CD4-positive, alpha-beta memory T cell (primary cell): Measurements from ENCODE around the gene HELQ. TPM values are rescaled to one million over a fixed set of nuclear protein-coding genes. Genes with fewer than 3 reads are reported as not detected.

Experiments used
- CTCF ChIA-PET: fragments of 350-600 bp; sonication (Branson Sonifier 250); formaldehyde crosslinking; loops from one replicate; lab custom pipeline; 2021; ENCODE audit warnings: inconsistent platforms; ENCODE audit not compliant: partially characterized antibody; lab: Charles Lee
- POLR2A ChIA-PET: fragments of 350-600 bp; sonication (Branson Sonifier 250); formaldehyde crosslinking; loops from one replicate; lab custom pipeline; 2021; ENCODE audit not compliant: partially characterized antibody; lab: Charles Lee
- DNase-seq, 5 donors: peaks; one replicate each; pipeline versions ENCODE4 v3.0.0 to v3.0.0-alpha.2; 2020 to 2022; ENCODE audit warnings: mixed read lengths in 1 of 5
- H3K27ac ChIP-seq: one replicate; pipeline ENCODE4 v1.7.0; 2013; ENCODE audit warnings: low read depth, low read length
- H3K27me3 ChIP-seq: 2 replicates; pipeline ENCODE4 v1.7.0; 2013; ENCODE audit warnings: mild to moderate bottlenecking, low read length, moderate library complexity; ENCODE audit not compliant: insufficient read depth
- H3K36me3 ChIP-seq: 2 replicates; pipeline ENCODE4 v1.7.0; 2013; ENCODE audit warnings: mild to moderate bottlenecking, low read length, moderate library complexity; ENCODE audit not compliant: insufficient read depth
- H3K4me1 ChIP-seq: 2 replicates; pipeline ENCODE4 v1.7.0; 2013; ENCODE audit warnings: mild to moderate bottlenecking, low read length, moderate library complexity; ENCODE audit not compliant: insufficient read depth
- H3K4me3 ChIP-seq, 2 donors: one replicate each; pipeline ENCODE4 v1.7.0; 2013; ENCODE audit warnings: low read length in 2 of 2, mild to moderate bottlenecking in 1 of 2
- H3K9me3 ChIP-seq, 2 donors: one replicate each; pipeline ENCODE4 v1.7.0; 2013; ENCODE audit warnings: low read length in 2 of 2, control low read depth in 1 of 2; ENCODE audit not compliant: control insufficient read depth in 1 of 2
- H3K27ac Mint-ChIP-seq, 7 donors: one replicate each; pipeline ENCODE4 v1.8.0; 2020 to 2021; ENCODE audit warnings: mixed read lengths in 7 of 7, mild to moderate bottlenecking in 6 of 7, inconsistent platforms in 3 of 7, moderate library complexity in 3 of 7
- H3K27me3 Mint-ChIP-seq, 2 donors: one replicate each; pipeline ENCODE4 v1.8.0; 2020 to 2021; ENCODE audit warnings: mixed read lengths in 2 of 2
- H3K36me3 Mint-ChIP-seq, 2 donors: one replicate each; pipeline ENCODE4 v1.8.0; 2020 to 2021; ENCODE audit warnings: mixed read lengths in 2 of 2, inconsistent platforms in 1 of 2, mild to moderate bottlenecking in 1 of 2
- H3K4me1 Mint-ChIP-seq, 4 donors: one replicate each; pipeline ENCODE4 v1.8.0; 2020 to 2021; ENCODE audit warnings: mixed read lengths in 4 of 4, mild to moderate bottlenecking in 1 of 4
- H3K4me3 Mint-ChIP-seq, 8 donors: one replicate each; pipeline ENCODE4 v1.8.0; 2020 to 2021; ENCODE audit warnings: mixed read lengths in 8 of 8, mild to moderate bottlenecking in 7 of 8, moderate library complexity in 6 of 8, inconsistent platforms in 3 of 8
- H3K9me3 Mint-ChIP-seq, 8 donors: one replicate each; pipeline ENCODE4 v1.8.0; 2020 to 2021; ENCODE audit warnings: mixed read lengths in 8 of 8, mild to moderate bottlenecking in 5 of 8, inconsistent platforms in 3 of 8, moderate library complexity in 1 of 8
- intact Hi-C: fragments of 100-400 bp; cut with micrococcal nuclease; formaldehyde crosslinking; loops from one replicate; pipeline ENCODE4 v1.15.1; 2023
- polyA plus RNA-seq, 2 donors: library from polyadenylated mRNA; unstranded; fragments of 300-500 nt; fragmentation: Illumina TruSeq; gene quantifications; one replicate each; pipeline ENCODE4 v1.2.3, GENCODE V29; 2021
- total RNA-seq, 2 experiments: library from RNA; stranded (reverse); gene quantifications; one replicate each; pipeline ENCODE4 v1.2.3, GENCODE V29; 2021

Gene HELQ
- total and polyA plus RNA-seq, 4 experiments from 2014 or later = 17.5 to 49.0 (median 36.0) TPM

DNA sequence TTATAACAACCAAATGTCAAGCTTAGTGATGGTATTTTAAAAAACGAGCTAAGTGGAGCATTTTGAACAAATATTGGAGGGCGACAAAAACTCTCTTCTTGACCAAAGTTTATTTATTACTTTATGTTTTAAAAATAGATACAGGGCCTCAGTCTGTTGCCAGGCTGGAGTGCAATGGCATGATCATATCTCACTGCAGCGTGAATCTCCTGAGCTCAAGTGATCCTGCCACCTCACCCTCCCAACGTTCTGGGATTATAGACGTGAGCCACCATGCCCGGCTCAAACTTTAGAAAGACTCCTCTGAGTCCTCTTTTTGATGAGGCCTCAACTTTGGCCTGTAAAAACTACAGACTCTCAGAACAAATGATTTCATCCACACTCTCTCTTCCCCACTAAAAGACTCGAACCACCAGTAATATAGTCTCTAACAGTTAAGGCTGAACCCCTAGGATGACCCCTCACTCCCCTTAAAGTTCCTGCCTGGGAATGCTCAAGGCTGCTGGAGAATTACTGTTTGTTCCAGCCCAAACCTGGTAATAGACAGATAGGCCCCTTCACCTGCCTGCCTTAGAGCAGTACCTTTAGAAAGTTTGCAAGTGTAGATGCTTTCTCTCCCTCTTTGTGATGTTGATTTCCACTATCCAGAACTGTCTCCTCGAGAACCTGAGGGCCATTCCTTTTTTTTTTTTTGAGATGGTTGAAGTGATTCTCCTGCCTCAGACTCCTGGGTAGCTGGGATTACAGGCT lies 65.7 kb downstream of the HELQ start:
- CTCF ChIA-PET = interaction anchor here (2.2 kb wide), 1 partner anchor 11 kb away, joined by 7 read pairs; no protein-coding TSS in a partner anchor
- POLR2A ChIA-PET = no interaction called here
- intact Hi-C loops = no loop called here

DNA sequence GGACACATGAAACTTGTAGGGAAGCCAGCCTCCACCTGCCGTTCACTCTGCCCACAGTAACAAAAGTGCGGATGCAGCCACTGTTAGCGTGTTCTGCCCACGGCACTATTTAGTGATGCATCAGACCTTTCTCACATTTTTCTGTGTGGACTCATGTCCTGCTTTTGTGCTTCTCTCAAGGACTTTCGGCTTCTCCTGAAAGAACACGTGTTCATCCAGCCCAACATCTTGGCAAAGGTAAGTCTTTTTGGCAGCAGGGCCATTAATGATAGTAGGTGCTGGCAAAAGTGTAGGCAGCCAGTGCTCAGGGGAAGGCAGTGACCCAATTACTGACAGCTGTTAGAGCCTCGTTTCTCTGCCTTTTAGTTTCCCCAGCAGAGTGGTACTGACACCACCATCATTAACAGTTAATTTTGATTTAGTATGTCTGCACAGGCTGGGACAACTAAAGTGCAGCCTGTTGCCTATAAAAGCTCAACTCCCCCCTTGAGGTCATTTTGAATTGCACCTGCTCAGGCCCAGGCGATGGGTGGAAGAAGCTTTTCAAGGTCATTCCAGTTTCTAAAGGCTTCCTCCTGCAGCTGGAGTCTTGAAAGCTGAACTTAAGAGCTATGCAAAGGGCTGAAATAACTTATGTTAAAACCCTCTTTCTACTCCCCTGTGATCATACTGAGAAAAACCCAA lies 66.4 kb downstream of the HELQ start:
- peak overlapping the region in 1 of 7 donors; percentile 29 for H3K27ac Mint-ChIP-seq
- no peaks in the 10 kb centered on the region for H3K27me3 Mint-ChIP-seq
- Histone ChIP-seq H3K4me1 (peaks cover 13% of the 10 kb centered on the region), H3K27ac (no peak overlapping the region), H3K27me3 (no peaks in the 10 kb centered on the region), H3K9me3 (no peaks in the 10 kb centered on the region), H3K36me3 (no peaks in the 10 kb centered on the region), H3K4me3 (no peak overlapping the region)
- peaks cover 6 to 14% (median 10%) of the 10 kb centered on the region in 4 donors for H3K4me1 Mint-ChIP-seq
- H3K36me3 Mint-ChIP-seq = no peaks in the 10 kb centered on the region
- ChIA-PET CTCF (interaction anchor here (0.9 to 2.2 kb wide), 2 partner anchors 10 to 64 kb away, joined by 3 to 7 read pairs; no protein-coding TSS in a partner anchor), POLR2A (interaction anchor here (1.1 kb wide), 1 partner anchor 66 kb away, joined by 5 read pairs; the partner anchor contains the start of genes HELQ and MRPS18C)
- no peak for DNase-seq
- peaks cover 0 to 2% (median 0%) of the 10 kb centered on the region in 8 donors for H3K9me3 Mint-ChIP-seq
- H3K4me3 Mint-ChIP-seq = no peak overlapping the region
- intact Hi-C loops = no loop called here

More for the DNA sequence above, 65.7 kb downstream of the HELQ start:
- Histone ChIP-seq H3K27me3 (no peaks in the 10 kb centered on the region), H3K27ac (no peak overlapping the region), H3K4me1 (peaks cover 13% of the 10 kb centered on the region), H3K36me3 (no peaks in the 10 kb centered on the region), H3K4me3 (no peak overlapping the region), H3K9me3 (no peaks in the 10 kb centered on the region)
- Mint-ChIP-seq H3K27me3 (no peaks in the 10 kb centered on the region), H3K4me1 (peaks cover 6 to 14% (median 10%) of the 10 kb centered on the region in 4 donors), H3K4me3 (no peak overlapping the region), H3K36me3 (no peaks in the 10 kb centered on the region), H3K9me3 (peaks cover 0 to 2% (median 0%) of the 10 kb centered on the region in 8 donors), H3K27ac (no peak overlapping the region)
- no peak for DNase-seq

- ChIA-PET CTCF (interaction anchor here (0.9 to 2.2 kb wide), 3 partner anchors 9 to 65 kb away, joined by 3 to 7 read pairs (median 3); no protein-coding TSS in a partner anchor), POLR2A (interaction anchor here (1.1 kb wide), 1 partner anchor 67 kb away, joined by 5 read pairs; the partner anchor contains the start of genes HELQ and MRPS18C)
- Mint-ChIP-seq H3K9me3 (peaks cover 0 to 2% (median 0%) of the 10 kb centered on the region in 8 donors), H3K36me3 (no peaks in the 10 kb centered on the region), H3K27ac (peak overlapping the region in 2 of 7 donors; percentile 25 to 62), H3K4me1 (peaks cover 6 to 14% (median 10%) of the 10 kb centered on the region in 4 donors), H3K27me3 (no peaks in the 10 kb centered on the region), H3K4me3 (peak overlapping the region in 1 of 8 donors; percentile 31)
- no peaks in the 10 kb centered on the region for H3K36me3 ChIP-seq
- intact Hi-C loops = no loop called here
- H3K27me3 ChIP-seq = no peaks in the 10 kb centered on the region
- no peak overlapping the region for H3K4me3 ChIP-seq
- H3K4me1 ChIP-seq = peaks cover 13% of the 10 kb centered on the region
- H3K9me3 ChIP-seq = no peaks in the 10 kb centered on the region
- DNase-seq = peak in 4 of 5 donors; percentile 11 to 30 (median 26)
- no peak overlapping the region for H3K27ac ChIP-seq
Measured at GRCh38 chr4:83388313-83388676, 67.3 kb downstream of the HELQ start.

DNA sequence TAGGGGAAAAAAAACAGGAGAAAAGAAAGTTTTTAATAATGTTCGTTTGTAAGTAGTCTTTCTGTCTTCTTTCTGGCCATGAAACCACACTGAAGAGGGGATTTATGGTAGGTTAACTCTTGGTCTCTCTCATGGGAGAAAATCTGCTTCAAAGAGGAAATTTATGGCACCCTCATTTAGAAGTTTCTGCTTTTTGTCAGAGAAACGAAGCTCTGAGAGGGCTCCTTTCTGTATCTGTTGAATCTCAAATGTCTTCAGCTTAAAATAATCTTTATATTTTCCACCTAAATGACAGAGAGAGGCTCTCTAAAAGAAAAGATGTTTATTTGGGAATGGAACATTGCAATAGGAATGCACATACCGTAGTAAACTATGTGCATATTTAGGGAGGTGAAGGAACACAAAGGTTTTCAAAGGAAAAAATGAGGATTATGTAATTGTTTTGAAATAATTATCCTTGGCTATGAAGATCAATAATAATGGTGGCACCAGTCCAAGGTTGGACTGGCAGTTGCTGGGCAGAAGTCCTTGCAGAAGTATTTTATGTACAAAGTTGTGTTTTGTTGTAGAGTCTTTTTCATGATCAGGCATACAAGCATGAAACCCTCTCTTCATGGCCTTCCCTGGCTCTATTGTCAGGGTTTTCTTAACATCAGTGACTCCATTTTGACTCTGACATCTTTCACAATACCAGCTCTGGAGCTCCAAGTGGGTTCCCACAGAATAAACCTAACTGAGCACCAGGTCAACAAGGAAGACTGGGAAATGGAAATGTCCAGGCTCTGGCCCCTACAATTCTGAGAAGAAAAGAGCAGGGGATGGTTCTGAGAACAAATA lies 67.9 kb downstream of the HELQ start:
- no peak overlapping the region for H3K27ac ChIP-seq
- peaks cover 13% of the 10 kb centered on the region for H3K4me1 ChIP-seq
- H3K27me3 ChIP-seq = no peaks in the 10 kb centered on the region
- H3K4me3 ChIP-seq = no peak overlapping the region
- Mint-ChIP-seq H3K27me3 (no peaks in the 10 kb centered on the region), H3K9me3 (peaks cover 0 to 2% (median 0%) of the 10 kb centered on the region in 8 donors), H3K4me1 (peaks cover 7 to 14% (median 11%) of the 10 kb centered on the region in 4 donors), H3K27ac (peak overlapping the region in 3 of 7 donors; percentile 19 to 62 (median 25)), H3K36me3 (no peaks in the 10 kb centered on the region), H3K4me3 (no peak overlapping the region)
- no peaks in the 10 kb centered on the region for H3K36me3 ChIP-seq
- no peaks in the 10 kb centered on the region for H3K9me3 ChIP-seq
- CTCF ChIA-PET = interaction anchor here (1.0 to 2.2 kb wide), 2 partner anchors 9 to 52 kb away, joined by 3 to 7 read pairs; no protein-coding TSS in a partner anchor
- DNase-seq = no peak
- intact Hi-C loops = no loop called here
- POLR2A ChIA-PET = interaction anchor here (1.1 kb wide), 1 partner anchor 68 kb away, joined by 5 read pairs; the partner anchor contains the start of genes HELQ and MRPS18C

DNA sequence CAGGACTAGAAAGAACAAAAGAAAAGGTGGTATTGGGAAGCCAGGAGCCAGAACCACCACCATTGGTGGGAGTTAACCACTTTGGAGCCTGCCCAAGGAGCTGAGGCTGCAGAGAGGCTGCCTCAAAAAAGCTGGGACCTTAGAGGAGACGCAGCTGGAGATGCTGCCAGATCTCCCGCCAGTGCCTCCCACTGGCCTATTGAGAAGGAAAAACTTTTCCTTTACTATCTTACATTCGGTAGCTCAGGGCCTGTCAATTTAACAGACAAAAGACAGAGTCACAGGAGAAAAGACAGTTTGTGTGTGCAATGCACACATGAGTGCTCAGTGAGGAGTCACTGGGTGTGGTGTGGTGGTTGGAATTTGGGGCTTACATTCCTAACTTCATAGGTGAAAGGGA lies 68.6 kb downstream of the HELQ start:
- no peak for DNase-seq
- H3K27me3 Mint-ChIP-seq = no peaks in the 10 kb centered on the region
- H3K27me3 ChIP-seq = no peaks in the 10 kb centered on the region
- H3K27ac Mint-ChIP-seq = peak overlapping the region in 2 of 7 donors; percentile 16 to 49
- ChIA-PET CTCF (no interaction called here), POLR2A (no interaction called here)
- H3K4me3 Mint-ChIP-seq = no peak overlapping the region
- no peaks in the 10 kb centered on the region for H3K9me3 ChIP-seq
- intact Hi-C loops = no loop called here
- H3K4me1 Mint-ChIP-seq = peaks cover 7 to 14% (median 12%) of the 10 kb centered on the region in 4 donors
- peaks cover 0 to 2% (median 0%) of the 10 kb centered on the region in 8 donors for H3K9me3 Mint-ChIP-seq
- H3K36me3 Mint-ChIP-seq = no peaks in the 10 kb centered on the region
- no peak overlapping the region for H3K27ac ChIP-seq
- no peaks in the 10 kb centered on the region for H3K36me3 ChIP-seq
- H3K4me3 ChIP-seq = no peak overlapping the region
- H3K4me1 ChIP-seq = peaks cover 13% of the 10 kb centered on the region

DNA sequence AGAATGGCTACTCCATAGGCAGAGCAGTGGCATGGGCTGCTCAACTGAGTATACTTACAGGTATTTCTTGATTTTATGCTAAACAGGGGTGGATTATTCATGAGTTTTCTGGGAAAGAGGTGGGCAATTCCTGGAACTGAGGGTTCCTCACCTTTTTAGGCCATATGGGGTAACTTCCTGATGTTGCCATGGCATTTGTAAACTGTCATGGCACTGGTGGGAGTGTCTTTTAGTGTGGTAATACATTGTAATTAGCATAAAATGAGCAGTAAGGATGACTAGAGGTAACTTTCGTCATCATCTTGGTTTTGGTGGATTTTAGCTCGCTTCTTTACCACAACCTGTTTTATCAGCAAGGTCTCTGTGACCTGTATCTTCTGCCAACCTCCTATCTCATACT lies 72.8 kb downstream of the HELQ start:
- Mint-ChIP-seq H3K4me1 (peaks cover 0 to 4% (median 2%) of the 10 kb centered on the region in 4 donors), H3K9me3 (peaks cover 0 to 22% (median 16%) of the 10 kb centered on the region in 8 donors), H3K4me3 (peak overlapping the region in 3 of 8 donors; percentile 11 to 71 (median 23)), H3K36me3 (peaks cover 0 to 3% of the 10 kb centered on the region in 2 donors), H3K27ac (peak overlapping the region in 1 of 7 donors; percentile 11), H3K27me3 (no peaks in the 10 kb centered on the region)
- H3K36me3 ChIP-seq = no peaks in the 10 kb centered on the region
- H3K4me1 ChIP-seq = peaks cover under 1% of the 10 kb centered on the region
- H3K27ac ChIP-seq = no peak overlapping the region
- CTCF ChIA-PET = interaction anchor here (1.5 kb wide), 1 partner anchor 12 kb away, joined by 3 read pairs; no protein-coding TSS in a partner anchor
- no peaks in the 10 kb centered on the region for H3K27me3 ChIP-seq
- H3K9me3 ChIP-seq = peaks cover 4 to 7% of the 10 kb centered on the region in 2 donors
- POLR2A ChIA-PET = no interaction called here
- intact Hi-C loops = no loop called here
- no peak for DNase-seq
- H3K4me3 ChIP-seq = no peak overlapping the region
